ENCODE data around the gene COG7.
A peak's percentile ranks its signal among the peaks of the same experiment; 100 is the strongest.
"Not testable (repeated sequence)": the region's sequence is repeated elsewhere in the genome, so short reads cannot be mapped to it uniquely, and the experiment has no call there.

COG7 gene

DNA sequence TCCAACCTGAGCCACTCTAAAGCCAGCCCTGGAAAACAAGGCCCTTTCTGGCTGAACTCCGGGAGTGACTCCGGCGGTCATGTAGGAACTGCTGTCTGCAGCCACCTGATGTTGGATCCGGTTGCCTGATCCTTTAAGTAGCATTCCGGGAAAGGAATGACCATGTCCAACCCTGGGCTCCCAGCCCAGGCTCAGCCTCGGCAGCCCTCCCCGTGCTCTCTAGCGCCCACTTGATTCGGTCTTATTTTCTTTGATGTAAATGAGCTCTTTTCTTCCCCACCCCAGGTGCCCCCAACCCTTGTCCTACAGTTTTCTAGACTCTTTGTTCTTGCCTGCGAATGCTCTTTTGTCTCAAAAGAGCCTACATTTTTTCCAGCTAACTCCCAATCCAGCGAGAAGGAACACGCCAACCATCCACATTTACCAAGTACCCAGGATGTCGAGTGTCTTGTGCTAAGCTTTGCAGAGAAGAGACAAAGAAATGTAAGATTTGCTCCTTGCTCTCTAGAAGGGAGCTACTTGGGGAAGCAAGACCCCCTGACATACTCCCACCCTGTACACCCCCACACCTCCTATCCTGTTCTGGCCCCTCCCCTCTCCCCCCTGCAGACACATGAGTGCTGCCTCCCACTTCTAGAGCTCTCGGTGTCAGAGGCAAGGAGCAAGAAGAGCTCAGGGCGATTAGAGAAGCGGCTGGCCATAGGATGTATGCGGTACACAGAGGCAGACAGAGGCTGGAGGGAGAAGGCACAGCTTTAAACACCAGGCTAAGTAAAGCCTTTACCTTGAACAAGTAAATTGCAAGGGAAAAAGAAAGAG, 53.8 kb downstream of the COG7 start:
- Histone ChIP-seq H3K9me3 (ENCODE audit: insufficient read depth, low read depth, low read length) (no peaks in the 10 kb centered on the region), H3K27me3 (ENCODE audit: insufficient read depth, low read length) (no peaks in the 10 kb centered on the region), H3K9ac (ENCODE audit: low read depth, low read length) (peak overlapping the region; percentile 55), H3K36me3 (ENCODE audit: insufficient read depth, low read length) (peaks cover 57% of the 10 kb centered on the region), H3K4me1 (ENCODE audit: insufficient read depth, low read length) (peaks cover 26% of the 10 kb centered on the region), H3K27ac (ENCODE audit: low read depth, low read length) (peak overlapping the region; percentile 69), H3K4me3 (ENCODE audit: low read length) (peak overlapping the region; percentile 29; the same call in 1 of the 2 replicates)
- 16% methylated on average over 17 of the region's 17 CpGs for WGBS

- Histone ChIP-seq H3K27ac (ENCODE audit: low read depth, low read length) (no peak overlapping the region), H3K4me3 (ENCODE audit: low read length) (no peak overlapping the region), H3K36me3 (ENCODE audit: insufficient read depth, low read length) (peaks cover 46% of the 10 kb centered on the region), H3K9me3 (ENCODE audit: insufficient read depth, low read depth, low read length) (no peaks in the 10 kb centered on the region), H3K27me3 (ENCODE audit: insufficient read depth, low read length) (no peaks in the 10 kb centered on the region), H3K9ac (ENCODE audit: low read depth, low read length) (no peak overlapping the region), H3K4me1 (ENCODE audit: insufficient read depth, low read length) (peaks cover 26% of the 10 kb centered on the region)
- WGBS: 100% methylated on average over 2 of the region's 2 CpGs
These were observed 55.5 kb downstream of the COG7 start for GRCh38 chr16:23397464-23397863.

- H3K9me3 ChIP-seq (ENCODE audit: insufficient read depth, low read depth, low read length): no peaks in the 10 kb centered on the region
- H3K4me3 ChIP-seq (ENCODE audit: low read length): no peak overlapping the region
- H3K36me3 ChIP-seq (ENCODE audit: insufficient read depth, low read length): peaks cover 52% of the 10 kb centered on the region
- no peak overlapping the region for H3K9ac ChIP-seq (ENCODE audit: low read depth, low read length)
- H3K27ac ChIP-seq (ENCODE audit: low read depth, low read length): no peak overlapping the region
- no peaks in the 10 kb centered on the region for H3K27me3 ChIP-seq (ENCODE audit: insufficient read depth, low read length)
- WGBS: 94% methylated on average over 6 of the region's 6 CpGs
- peaks cover 19% of the 10 kb centered on the region for H3K4me1 ChIP-seq (ENCODE audit: insufficient read depth, low read length)
These were observed 57.3 kb downstream of the COG7 start for GRCh38 chr16:23395732-23396131.

- H3K9me3 ChIP-seq (ENCODE audit: insufficient read depth, low read depth, low read length): no peaks in the 10 kb centered on the region
- H3K9ac ChIP-seq (ENCODE audit: low read depth, low read length): no peak overlapping the region
- peaks cover 7% of the 10 kb centered on the region for H3K4me1 ChIP-seq (ENCODE audit: insufficient read depth, low read length)
- no peak overlapping the region for H3K27ac ChIP-seq (ENCODE audit: low read depth, low read length)
- H3K27me3 ChIP-seq (ENCODE audit: insufficient read depth, low read length): no peaks in the 10 kb centered on the region
- H3K36me3 ChIP-seq (ENCODE audit: insufficient read depth, low read length): peaks cover 60% of the 10 kb centered on the region
- WGBS: 94% methylated on average over 4 of the region's 4 CpGs
- H3K4me3 ChIP-seq (ENCODE audit: low read length): no peak overlapping the region
These were observed 58.7 kb downstream of the COG7 start for GRCh38 chr16:23394141-23394831.

DNA sequence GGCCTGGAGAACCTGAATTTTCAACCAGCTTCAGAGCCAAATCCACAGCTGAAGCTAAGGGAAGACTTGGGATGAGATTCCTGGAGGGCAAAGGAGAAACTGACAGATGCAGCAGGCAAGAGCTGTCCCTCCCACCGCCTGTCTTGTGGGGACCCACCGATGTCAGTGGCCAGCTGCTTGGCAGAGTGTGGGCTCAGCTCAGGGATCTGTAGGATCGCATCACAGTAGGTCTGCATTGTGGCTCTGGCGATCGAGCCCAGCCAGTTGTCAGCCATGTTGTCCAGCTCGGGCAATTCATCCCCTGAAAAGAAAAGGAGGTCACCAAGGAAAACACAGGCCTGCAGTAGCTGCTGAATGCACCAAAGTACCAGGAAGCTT, 60.8 kb downstream of the COG7 start:
- Histone ChIP-seq H3K27me3 (ENCODE audit: insufficient read depth, low read length) (no peaks in the 10 kb centered on the region), H3K9ac (ENCODE audit: low read depth, low read length) (no peak overlapping the region), H3K4me3 (ENCODE audit: low read length) (no peak overlapping the region), H3K9me3 (ENCODE audit: insufficient read depth, low read depth, low read length) (no peaks in the 10 kb centered on the region), H3K27ac (ENCODE audit: low read depth, low read length) (no peak overlapping the region), H3K36me3 (ENCODE audit: insufficient read depth, low read length) (peaks cover 60% of the 10 kb centered on the region), H3K4me1 (ENCODE audit: insufficient read depth, low read length) (no peaks in the 10 kb centered on the region)
- 96% methylated on average over 6 of the region's 6 CpGs for WGBS

GRCh38 chr16:23391381-23392222, 61.4 kb downstream of the COG7 start:
- H3K27me3 ChIP-seq (ENCODE audit: insufficient read depth, low read length): no peaks in the 10 kb centered on the region
- H3K9me3 ChIP-seq (ENCODE audit: insufficient read depth, low read depth, low read length): no peaks in the 10 kb centered on the region
- no peaks in the 10 kb centered on the region for H3K4me1 ChIP-seq (ENCODE audit: insufficient read depth, low read length)
- no peak overlapping the region for H3K4me3 ChIP-seq (ENCODE audit: low read length)
- H3K9ac ChIP-seq (ENCODE audit: low read depth, low read length): no peak overlapping the region
- H3K27ac ChIP-seq (ENCODE audit: low read depth, low read length): no peak overlapping the region
- H3K36me3 ChIP-seq (ENCODE audit: insufficient read depth, low read length): peaks cover 58% of the 10 kb centered on the region
- 96% methylated on average over 17 of the region's 17 CpGs for WGBS

DNA sequence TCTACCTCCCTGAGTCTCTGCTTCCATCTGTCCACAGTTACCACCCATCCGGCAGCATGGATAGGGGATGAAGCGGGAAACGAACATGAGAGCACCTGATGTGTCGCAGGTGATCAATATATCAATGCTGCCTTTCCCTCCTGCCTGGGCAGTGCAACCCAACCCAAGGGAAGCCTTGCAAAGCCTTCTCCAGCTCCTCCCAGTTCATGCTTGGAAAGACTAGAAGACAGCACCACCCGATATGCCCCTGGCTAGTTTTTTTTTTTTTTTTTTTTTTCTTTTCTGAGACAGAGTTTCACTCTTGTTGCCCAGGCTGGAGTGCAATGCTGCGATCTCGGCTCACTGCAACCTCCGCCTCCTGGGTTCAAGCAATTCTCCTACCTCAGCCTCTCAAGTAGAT, 63.1 kb downstream of the COG7 start:
- H3K27ac ChIP-seq (ENCODE audit: low read depth, low read length): not testable (repeated sequence)
- 93% methylated on average over 8 of the region's 8 CpGs for WGBS

DNA sequence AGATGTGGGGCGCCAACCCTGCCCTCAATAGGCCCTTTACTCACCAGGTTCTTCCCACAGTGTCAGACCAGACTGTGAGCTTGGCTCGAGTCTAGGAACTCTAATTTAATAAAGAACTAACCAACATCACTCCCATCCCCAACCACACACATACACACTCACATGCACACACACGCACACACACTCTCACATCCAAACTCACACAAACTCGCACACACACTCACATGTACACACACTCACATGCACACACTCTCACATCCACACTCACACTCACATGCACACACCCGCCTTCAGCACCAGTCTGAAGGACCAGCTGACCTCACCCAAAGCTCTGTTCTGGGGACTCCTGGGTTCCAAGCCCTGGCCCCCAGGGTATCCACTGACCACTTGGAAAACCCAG, 63.8 kb downstream of the COG7 start:
- Histone ChIP-seq H3K4me1 (ENCODE audit: insufficient read depth, low read length) (no peaks in the 10 kb centered on the region), H3K9me3 (ENCODE audit: insufficient read depth, low read depth, low read length) (no peaks in the 10 kb centered on the region), H3K27ac (ENCODE audit: low read depth, low read length) (no peak overlapping the region), H3K4me3 (ENCODE audit: low read length) (no peak overlapping the region), H3K36me3 (ENCODE audit: insufficient read depth, low read length) (peaks cover 42% of the 10 kb centered on the region), H3K9ac (ENCODE audit: low read depth, low read length) (no peak overlapping the region), H3K27me3 (ENCODE audit: insufficient read depth, low read length) (no peaks in the 10 kb centered on the region)
- 94% methylated on average over 5 of the region's 5 CpGs for WGBS

More for the DNA sequence above, 63.1 kb downstream of the COG7 start:
- H3K36me3 ChIP-seq (ENCODE audit: insufficient read depth, low read length): peaks cover 45% of the 10 kb centered on the region
- not testable (repeated sequence) for H3K4me3 ChIP-seq (ENCODE audit: low read length); H3K9me3 ChIP-seq (ENCODE audit: insufficient read depth, low read depth, low read length); H3K9ac ChIP-seq (ENCODE audit: low read depth, low read length); H3K4me1 ChIP-seq (ENCODE audit: insufficient read depth, low read length); H3K27me3 ChIP-seq (ENCODE audit: insufficient read depth, low read length)

- no peaks in the 10 kb centered on the region for H3K27me3 ChIP-seq (ENCODE audit: insufficient read depth, low read length)
- 96% methylated on average over 15 of the region's 15 CpGs for WGBS
- peaks cover 40% of the 10 kb centered on the region for H3K36me3 ChIP-seq (ENCODE audit: insufficient read depth, low read length)
- no peak overlapping the region for H3K4me3 ChIP-seq (ENCODE audit: low read length)
- H3K4me1 ChIP-seq (ENCODE audit: insufficient read depth, low read length): no peaks in the 10 kb centered on the region
- no peak overlapping the region for H3K9ac ChIP-seq (ENCODE audit: low read depth, low read length)
- no peak overlapping the region for H3K27ac ChIP-seq (ENCODE audit: low read depth, low read length)
- no peaks in the 10 kb centered on the region for H3K9me3 ChIP-seq (ENCODE audit: insufficient read depth, low read depth, low read length)
These were observed 64.2 kb downstream of the COG7 start for GRCh38 chr16:23388786-23389185.

- Histone ChIP-seq H3K36me3 (ENCODE audit: insufficient read depth, low read length) (peaks cover 37% of the 10 kb centered on the region), H3K27ac (ENCODE audit: low read depth, low read length) (no peak overlapping the region), H3K4me3 (ENCODE audit: low read length) (no peak overlapping the region), H3K27me3 (ENCODE audit: insufficient read depth, low read length) (no peaks in the 10 kb centered on the region), H3K9me3 (ENCODE audit: insufficient read depth, low read depth, low read length) (no peaks in the 10 kb centered on the region), H3K4me1 (ENCODE audit: insufficient read depth, low read length) (no peaks in the 10 kb centered on the region), H3K9ac (ENCODE audit: low read depth, low read length) (no peak overlapping the region)
- WGBS: 92% methylated on average over 8 of the region's 8 CpGs
These were observed 65.3 kb downstream of the COG7 start for GRCh38 chr16:23387666-23388065.

DNA sequence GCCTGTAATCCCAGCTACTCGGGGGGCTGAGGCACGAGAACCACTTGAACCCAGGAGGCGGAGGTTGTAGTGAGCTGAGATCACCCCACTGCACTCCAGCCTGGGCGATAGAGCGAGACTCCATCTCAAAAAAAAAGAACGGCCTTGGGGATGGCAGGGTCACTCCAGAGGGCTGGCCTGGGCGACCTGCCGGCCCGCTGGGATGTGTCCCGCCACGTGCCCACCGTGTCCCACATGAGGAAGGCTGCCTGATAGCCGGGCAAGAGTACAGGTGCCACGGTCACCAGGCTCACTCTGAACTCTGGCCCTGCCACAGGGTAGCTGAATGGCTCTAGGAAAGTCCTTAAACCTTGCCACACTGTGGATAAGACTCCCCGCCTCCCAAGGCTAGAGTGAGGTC, 67.5 kb downstream of the COG7 start:
- Histone ChIP-seq H3K36me3 (ENCODE audit: insufficient read depth, low read length) (peaks cover 17% of the 10 kb centered on the region), H3K9ac (ENCODE audit: low read depth, low read length) (no peak overlapping the region), H3K4me1 (ENCODE audit: insufficient read depth, low read length) (no peaks in the 10 kb centered on the region), H3K9me3 (ENCODE audit: insufficient read depth, low read depth, low read length) (no peaks in the 10 kb centered on the region), H3K27ac (ENCODE audit: low read depth, low read length) (no peak overlapping the region), H3K4me3 (ENCODE audit: low read length) (no peak overlapping the region), H3K27me3 (ENCODE audit: insufficient read depth, low read length) (no peaks in the 10 kb centered on the region)
- 96% methylated on average over 15 of the region's 15 CpGs for WGBS

Measured in HUES64 (cell line).